UCSD-AML1 (cell line): Measurements from ENCODE around the gene TRIM33.
"Not testable (repeated sequence)": the region's sequence is repeated elsewhere in the genome, so short reads cannot be mapped to it uniquely, and the experiment has no call there.

Experiments used
- DNase-seq: peaks from one replicate; lab custom pipeline; 2025; ENCODE audit not compliant: unreplicated experiment; lab: John Stamatoyannopoulos, UW

Gene TRIM33

GRCh38 chr1:114467491-114467890 lies 43.5 kb downstream of the TRIM33 start:
- DNase-seq = no peak

DNA sequence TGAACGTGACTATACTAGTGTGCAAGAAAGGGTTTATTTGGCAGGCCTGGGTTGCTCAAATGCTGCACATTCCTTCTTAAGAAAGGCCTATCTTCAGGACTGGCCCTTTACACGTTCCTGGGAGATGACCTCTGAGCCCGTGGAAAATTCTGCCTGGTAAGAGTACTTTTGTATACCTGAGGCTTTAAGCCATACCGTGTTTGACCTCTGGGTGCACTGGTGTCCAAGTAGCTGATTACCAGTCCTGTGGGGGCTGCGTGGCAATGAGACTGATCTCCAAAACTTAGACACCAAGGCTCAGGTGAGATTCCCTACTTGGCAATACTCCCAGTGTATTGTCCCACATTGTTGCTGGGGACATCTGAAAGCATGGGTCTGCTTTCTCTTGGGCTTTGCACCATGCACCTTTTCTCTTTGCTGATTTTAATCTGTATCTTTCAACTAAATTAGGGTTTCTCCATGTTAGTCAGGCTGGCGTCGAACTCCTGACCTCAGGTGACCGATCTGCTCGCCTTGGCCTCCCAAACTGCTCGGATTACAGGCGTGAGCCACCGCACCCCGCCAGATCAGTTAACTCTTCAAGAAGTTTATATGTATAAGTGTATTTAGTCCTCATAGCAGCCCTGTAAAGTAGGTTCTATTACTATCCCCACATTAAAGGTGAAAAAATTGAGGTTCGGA lies 44.5 kb downstream of the TRIM33 start:
- no peak for DNase-seq

DNA sequence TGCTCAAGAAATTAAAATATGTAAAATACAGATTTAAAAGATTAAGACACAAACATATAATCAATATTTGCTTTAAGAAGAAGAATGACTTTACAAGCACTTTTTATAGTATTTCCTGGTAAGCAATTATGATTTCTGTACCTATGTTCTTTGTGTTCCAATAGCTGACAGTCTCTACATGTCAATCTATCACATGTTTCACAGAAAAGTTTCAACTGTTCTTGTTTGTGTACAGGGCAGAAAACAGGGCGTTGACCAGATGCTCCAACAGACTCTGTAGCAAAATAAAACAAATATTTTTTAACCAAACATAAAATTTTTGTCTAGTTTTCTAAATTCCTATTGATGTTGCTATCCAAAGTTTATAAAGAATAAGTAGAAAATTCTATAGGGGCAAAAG lies 48.0 kb downstream of the TRIM33 start:
- no peak for DNase-seq

DNA sequence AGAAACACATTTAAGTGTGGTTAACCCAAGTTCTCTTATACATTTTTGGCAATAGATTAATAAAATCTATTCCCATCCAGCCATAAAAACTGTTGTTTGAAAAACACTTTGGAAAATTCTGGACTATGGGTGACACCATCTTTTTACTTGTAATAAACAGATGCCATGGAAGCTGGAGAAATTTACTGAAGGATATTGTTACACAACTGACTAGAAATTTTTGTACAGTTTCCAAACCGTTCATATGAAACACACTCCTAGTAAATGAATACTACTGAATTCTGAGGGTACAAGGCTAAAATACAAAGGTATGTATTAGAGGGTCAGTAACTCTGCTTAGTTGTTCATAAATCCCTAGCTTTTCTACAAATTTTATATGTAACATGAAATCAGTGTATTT lies 48.7 kb downstream of the TRIM33 start:
- no peak for DNase-seq

DNA sequence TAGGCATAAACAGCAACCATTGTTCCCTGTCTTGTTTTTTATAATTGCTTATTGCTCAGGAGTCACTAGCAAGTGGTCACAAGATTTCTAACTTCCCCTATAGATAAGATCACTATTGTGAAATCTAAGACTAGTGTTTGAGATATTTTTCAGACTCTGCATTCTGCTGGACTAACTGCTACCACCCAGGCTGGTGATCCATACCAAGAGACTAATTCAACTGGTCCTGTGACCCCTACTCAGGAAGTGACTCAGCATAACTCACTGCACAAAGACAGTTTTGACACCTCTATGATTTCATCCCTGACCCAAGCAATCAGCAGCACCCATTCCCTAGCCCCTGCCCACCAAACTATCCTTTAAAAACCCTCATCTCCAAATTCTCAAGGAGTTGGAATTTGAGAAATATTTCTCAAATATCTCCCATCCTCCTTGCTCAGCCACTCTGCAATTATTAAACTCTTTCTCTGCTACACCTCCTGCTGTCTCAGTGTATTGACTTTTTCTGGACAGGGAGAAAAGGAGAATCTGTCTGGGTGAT lies 52.7 kb downstream of the TRIM33 start:
- DNase-seq = no peak

DNA sequence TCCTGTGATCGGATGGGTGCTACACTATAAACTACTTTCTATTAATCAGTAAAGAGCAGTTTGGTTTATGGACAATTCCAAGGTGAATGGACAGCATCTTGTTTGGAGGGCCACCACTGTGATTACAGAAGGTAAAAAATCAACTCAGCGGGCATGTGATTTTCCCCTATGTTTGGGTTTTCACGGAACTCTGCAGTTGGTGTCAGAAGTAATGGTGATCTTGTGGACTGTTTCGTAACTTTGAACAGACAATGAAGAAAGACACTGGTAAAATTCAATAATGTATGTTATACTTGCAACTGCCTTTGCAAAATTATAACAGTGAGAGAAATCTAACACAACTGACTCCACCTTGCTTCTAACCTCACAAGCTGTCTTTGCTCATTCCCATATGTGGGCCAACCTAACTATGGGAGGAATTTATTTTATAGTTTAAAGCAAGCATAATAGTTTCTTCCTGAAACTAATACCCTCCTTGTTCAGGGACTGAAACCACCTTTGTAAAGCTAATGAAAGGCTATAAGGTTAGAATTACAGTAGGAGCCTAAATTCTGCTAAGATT lies 53.2 kb downstream of the TRIM33 start:
- no peak for DNase-seq

DNA sequence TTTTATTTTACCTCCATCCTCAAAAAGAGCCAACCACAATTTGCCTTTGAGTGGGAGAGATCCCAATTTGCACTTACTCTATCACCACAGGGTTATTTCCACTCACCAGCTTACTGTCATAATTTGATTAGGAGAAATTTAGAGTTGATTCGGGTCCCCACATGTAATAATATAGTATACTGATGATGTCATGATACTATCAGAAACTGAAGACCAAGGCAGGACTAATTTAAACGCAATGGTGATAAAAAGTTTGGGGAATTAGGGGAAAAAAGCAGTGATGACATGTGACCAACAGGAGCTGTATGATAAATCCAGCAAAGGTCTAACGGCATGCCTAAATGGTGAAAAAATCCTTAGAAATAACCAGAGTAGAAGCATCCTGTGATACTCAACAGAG lies 54.4 kb downstream of the TRIM33 start:
- no peak for DNase-seq

DNA sequence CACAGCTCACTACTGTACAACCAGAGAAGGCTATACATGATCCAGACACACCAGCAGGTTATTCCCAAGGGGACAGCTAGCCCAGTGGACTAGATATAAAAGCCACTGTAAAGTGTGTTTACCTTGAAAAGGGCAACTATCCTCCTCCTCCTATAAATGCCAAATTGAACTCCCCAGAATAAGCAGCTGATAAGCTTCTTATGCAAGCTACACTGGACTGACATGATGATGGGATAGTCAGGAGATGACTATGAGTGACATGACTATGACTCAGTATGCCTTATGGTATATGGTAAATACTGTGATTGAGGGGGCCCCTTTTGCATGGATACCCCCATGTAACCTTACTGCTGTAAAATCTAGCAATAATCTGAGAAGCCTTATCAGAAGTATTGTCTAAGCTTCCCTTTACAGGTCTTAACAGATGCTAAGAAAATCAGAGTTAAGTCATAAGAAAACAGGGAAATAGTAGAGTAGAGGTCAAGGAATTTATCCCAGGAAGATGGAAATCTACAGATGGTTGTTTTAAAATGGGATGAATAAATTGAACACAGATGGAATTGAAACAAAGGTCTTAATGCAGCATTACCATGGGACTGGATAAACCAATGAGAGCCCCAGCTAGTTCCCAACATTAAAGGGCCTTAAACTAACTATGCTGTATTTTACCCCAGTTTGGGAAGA lies 55.8 kb downstream of the TRIM33 start:
- no peak for DNase-seq

DNA sequence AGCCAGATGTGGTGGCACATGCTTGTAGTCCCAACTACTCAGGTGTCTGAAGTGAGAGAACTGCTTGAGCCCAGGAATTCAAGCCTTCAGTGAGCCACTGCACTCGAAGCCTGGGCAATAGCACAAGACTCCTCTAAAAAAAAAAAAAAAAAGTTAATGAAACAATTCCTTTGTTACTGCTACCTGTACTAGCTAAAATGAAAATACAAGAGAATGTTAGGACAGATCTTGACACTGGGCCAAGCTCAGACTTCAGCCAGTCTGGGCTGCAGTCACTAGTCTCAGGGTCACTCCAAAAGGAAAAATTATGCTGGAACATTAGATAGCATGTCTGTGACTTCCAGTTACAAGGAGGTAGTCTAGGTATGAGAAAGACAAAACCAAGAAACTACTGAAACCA lies 56.5 kb downstream of the TRIM33 start:
- no peak for DNase-seq

DNA sequence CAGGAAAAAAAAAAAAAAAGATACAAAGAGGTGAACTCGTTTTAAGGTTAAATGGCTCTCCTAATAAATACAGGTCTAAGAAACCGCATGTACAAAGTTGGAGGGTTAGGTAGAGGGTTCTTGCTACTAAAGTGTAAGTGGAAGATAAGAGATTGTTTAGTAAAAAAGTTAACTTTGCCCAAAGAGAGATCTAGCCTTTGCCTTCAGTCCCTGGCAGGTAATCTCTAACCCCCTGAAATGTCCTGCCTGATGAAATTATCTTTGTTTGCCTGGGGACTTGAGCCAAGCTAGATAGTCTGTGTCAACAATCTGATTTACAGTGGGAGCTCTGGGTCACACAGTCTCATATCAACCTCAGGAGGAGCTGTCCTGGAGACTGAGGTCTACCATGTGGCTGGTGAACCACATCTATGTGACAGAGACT lies 57.6 kb downstream of the TRIM33 start:
- no peak for DNase-seq

DNA sequence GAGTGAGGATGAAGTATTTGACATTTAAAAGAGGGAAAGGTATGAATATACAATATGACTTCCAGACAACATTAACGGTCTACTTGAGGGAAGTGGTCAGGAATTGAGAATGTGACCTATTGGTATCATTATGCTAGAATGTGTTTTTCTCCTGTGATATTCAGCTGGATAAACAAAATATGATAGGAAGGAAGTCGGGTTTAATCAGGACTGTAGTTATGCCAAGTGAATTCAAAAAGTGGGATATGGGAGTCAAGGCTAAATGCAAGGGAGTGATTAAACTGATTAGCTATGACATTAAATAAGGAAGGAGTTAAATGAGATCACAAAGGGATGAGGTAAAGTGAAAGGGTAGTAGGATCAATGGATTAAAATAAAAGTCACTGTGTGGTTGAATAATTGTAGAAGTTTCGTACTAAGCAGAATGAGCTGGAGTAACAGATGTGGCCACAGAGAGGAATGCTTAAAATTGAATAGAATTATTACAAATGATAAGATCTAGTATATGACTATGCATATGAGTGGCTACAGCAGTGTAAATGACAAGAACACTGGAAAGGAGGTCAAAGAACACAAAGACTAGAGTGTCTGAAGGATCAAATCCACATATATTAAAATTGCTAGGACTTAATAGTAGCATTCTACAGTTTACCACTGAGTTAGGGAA lies 62.5 kb downstream of the TRIM33 start:
- DNase-seq = no peak

GRCh38 chr1:114446198-114446597 lies 64.8 kb downstream of the TRIM33 start:
- DNase-seq = no peak

DNA sequence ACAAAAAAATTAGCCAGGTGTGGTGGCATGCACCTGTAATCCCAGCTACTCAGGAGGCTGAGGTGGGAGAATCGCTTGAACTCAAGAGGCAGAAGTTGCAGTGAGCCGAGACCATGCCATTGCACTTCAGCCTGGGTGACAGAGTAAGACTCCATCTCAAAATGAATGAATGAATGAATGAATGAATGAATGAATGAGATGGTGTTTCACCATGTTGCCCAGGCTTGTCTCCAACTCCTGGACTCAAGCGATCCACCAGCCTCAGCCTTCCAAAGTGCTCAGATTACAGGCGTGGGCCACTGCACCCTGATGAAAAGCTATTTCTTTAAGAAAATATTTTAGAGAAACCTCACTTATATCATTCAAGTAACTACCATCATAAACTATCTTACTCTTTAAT lies 67.8 kb downstream of the TRIM33 start:
- not testable (repeated sequence) for DNase-seq

GRCh38 chr1:114441332-114441731 lies 69.7 kb downstream of the TRIM33 start:
- DNase-seq = no peak

GRCh38 chr1:114439369-114439768 lies 71.6 kb downstream of the TRIM33 start:
- DNase-seq = no peak

GRCh38 chr1:114437812-114438211 lies 73.2 kb downstream of the TRIM33 start:
- DNase-seq = no peak

GRCh38 chr1:114436799-114437198 lies 74.2 kb downstream of the TRIM33 start:
- no peak for DNase-seq

- DNase-seq = no peak
Observed at GRCh38 chr1:114435088-114435715, 75.8 kb downstream of the TRIM33 start.

- DNase-seq = no peak
Observed at GRCh38 chr1:114431026-114431425, 80.0 kb downstream of the TRIM33 start.

- no peak for DNase-seq
Observed at GRCh38 chr1:114428083-114428754, 82.8 kb downstream of the TRIM33 start.

DNA sequence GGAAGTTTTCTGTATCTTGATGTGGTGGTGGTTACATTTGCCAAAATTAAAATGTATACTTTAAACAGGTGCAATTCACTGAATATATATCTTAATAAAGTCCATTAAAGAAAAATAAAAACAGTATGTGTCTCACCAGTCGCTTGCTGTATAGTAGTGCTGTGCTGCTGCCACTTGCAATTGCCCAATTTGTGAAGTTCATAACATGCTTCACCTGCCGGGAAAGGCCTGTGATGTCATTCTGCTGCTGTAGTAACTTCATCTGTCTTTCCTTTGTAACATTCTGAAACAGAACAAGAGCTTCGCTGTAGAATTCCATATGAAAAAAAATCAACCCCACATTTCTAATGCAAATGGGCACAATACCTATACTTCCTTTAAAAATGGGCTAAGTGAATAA lies 83.4 kb downstream of the TRIM33 start:
- DNase-seq = no peak
